Loucy (cell line): ENCODE measurements around the gene FUOM.
"Not testable (repeated sequence)": the region's sequence is repeated elsewhere in the genome, so short reads cannot be mapped to it uniquely, and the experiment has no call there.

Experiments
- CTCF ChIP-seq: fragments of 200-600 bp; sonication (generic); conservative IDR thresholded peaks from 2 replicates; pipeline ENCODE4 v1.5.1; 2014; ENCODE audit warnings: mild to moderate bottlenecking, antibody characterized with exemption, low read length
- EZH2phosphoT487 ChIP-seq: fragments of 200-600 bp; IDR thresholded peaks from 2 replicates; pipeline ENCODE4 v1.6.1; 2018; ENCODE audit warnings: antibody characterized with exemption, mild to moderate bottlenecking, moderate library complexity, borderline replicate concordance

GRCh38 chr10:133367461-133367860, 9.6 kb upstream of the FUOM start:
- not testable (repeated sequence) for TF ChIP-seq CTCF, EZH2phosphoT487
